HG02588 (cell line): ENCODE measurements around the gene TBC1D7.
"Not testable (repeated sequence)": the region's sequence is repeated elsewhere in the genome, so short reads cannot be mapped to it uniquely, and the experiment has no call there.

Experiments
- ATAC-seq: cut with Tn5 transposase; IDR thresholded peaks from one replicate; pipeline ENCODE4 v1.9.1; 2021; ENCODE audit warnings: mild to moderate bottlenecking, moderate library complexity; ENCODE audit not compliant: unreplicated experiment

Gene TBC1D7

GRCh38 chr6:13326031-13326586 lies 2.2 kb downstream of the TBC1D7 start:
- not testable (repeated sequence) for ATAC-seq

- ATAC-seq: no peak
These were observed 8.3 kb downstream of the TBC1D7 start for GRCh38 chr6:13319891-13320564.

- no peak for ATAC-seq
These were observed 9.5 kb downstream of the TBC1D7 start for GRCh38 chr6:13318821-13319220.

GRCh38 chr6:13315896-13316295 lies 12.4 kb downstream of the TBC1D7 start:
- no peak for ATAC-seq

- ATAC-seq: no peak
These were observed 13.5 kb downstream of the TBC1D7 start for GRCh38 chr6:13314806-13315205.

- no peak for ATAC-seq
These were observed 17.2 kb downstream of the TBC1D7 start for GRCh38 chr6:13311155-13311554.

- no peak for ATAC-seq
These were observed 20.0 kb downstream of the TBC1D7 start for GRCh38 chr6:13308332-13308731.

GRCh38 chr6:13307508-13307995 lies 20.8 kb downstream of the TBC1D7 start:
- ATAC-seq: no peak

GRCh38 chr6:13305791-13306190 lies 22.5 kb downstream of the TBC1D7 start:
- no peak for ATAC-seq

- no peak for ATAC-seq
These were observed 23.0 kb downstream of the TBC1D7 start for GRCh38 chr6:13305288-13305687.

GRCh38 chr6:13304580-13305260 lies 23.6 kb downstream of the TBC1D7 start:
- peak; percentile 36 for ATAC-seq

- ATAC-seq: no peak
These were observed 24.2 kb downstream of the TBC1D7 start for GRCh38 chr6:13304101-13304500.

- peak; percentile 52 for ATAC-seq
These were observed 24.7 kb downstream of the TBC1D7 start for GRCh38 chr6:13303668-13304017.

- peak; percentile 65 for ATAC-seq
These were observed 25.3 kb downstream of the TBC1D7 start for GRCh38 chr6:13302751-13303667.

GRCh38 chr6:13302291-13302690 lies 26.0 kb downstream of the TBC1D7 start:
- no peak for ATAC-seq

GRCh38 chr6:13300643-13301590 lies 27.4 kb downstream of the TBC1D7 start:
- ATAC-seq: no peak

- no peak for ATAC-seq
These were observed 28.4 kb downstream of the TBC1D7 start for GRCh38 chr6:13299918-13300317.

- no peak for ATAC-seq
These were observed 28.9 kb downstream of the TBC1D7 start for GRCh38 chr6:13299403-13299821.

GRCh38 chr6:13298446-13298845 lies 29.9 kb downstream of the TBC1D7 start:
- no peak for ATAC-seq

GRCh38 chr6:13297391-13297790 lies 30.9 kb downstream of the TBC1D7 start:
- ATAC-seq: no peak
